Prostate gland (tissue), 2 donors: ENCODE data around the gene LMAN1L.

Experiments used
- POLR2A ChIP-seq: fragments of 450-650 bp; IDR thresholded peaks from one replicate; pipeline ENCODE4 v1.6.1; 2016; ENCODE audit warnings: antibody characterized with exemption, mild to moderate bottlenecking
- TF ChIP-seq, protein P1 (sequence below), 4 experiments: fragments of 200-600 bp in 2 of 4; fragments of 450-650 bp in 2 of 4; sonication (generic) in 2 of 4; IDR thresholded peaks; 1 replicate in 3 of 4; 2 replicates in 1 of 4; pipeline ENCODE4 v1.5.1; 2016 to 2019; ENCODE audit warnings: antibody characterized with exemption in 4 of 4, mild to moderate bottlenecking in 2 of 4, moderate library complexity in 2 of 4

DNA sequence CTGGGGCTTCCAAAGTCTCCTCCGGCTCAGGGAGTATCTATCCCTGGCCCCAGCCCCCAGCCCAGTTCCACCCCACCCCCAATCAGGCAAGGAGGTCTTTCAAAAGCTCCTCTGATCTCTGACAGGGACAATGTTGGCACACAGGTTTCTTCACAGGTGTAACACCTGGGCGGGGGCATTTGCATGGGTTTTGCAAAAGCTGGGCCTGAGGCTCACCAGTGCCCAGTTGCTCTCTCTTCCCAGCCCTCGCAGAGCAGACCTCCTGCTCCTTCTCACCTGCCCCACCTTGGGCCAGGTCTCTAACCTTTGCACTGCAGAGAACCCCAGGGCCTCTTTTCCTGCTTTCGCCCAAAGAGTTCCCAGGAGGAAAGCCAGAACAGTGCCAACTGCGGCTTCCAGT is 39.3 kb upstream of the LMAN1L start:
- TF ChIP-seq, protein P1, sequence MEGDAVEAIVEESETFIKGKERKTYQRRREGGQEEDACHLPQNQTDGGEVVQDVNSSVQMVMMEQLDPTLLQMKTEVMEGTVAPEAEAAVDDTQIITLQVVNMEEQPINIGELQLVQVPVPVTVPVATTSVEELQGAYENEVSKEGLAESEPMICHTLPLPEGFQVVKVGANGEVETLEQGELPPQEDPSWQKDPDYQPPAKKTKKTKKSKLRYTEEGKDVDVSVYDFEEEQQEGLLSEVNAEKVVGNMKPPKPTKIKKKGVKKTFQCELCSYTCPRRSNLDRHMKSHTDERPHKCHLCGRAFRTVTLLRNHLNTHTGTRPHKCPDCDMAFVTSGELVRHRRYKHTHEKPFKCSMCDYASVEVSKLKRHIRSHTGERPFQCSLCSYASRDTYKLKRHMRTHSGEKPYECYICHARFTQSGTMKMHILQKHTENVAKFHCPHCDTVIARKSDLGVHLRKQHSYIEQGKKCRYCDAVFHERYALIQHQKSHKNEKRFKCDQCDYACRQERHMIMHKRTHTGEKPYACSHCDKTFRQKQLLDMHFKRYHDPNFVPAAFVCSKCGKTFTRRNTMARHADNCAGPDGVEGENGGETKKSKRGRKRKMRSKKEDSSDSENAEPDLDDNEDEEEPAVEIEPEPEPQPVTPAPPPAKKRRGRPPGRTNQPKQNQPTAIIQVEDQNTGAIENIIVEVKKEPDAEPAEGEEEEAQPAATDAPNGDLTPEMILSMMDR (IDR thresholded peaks at IDR 0.05): no peak
- TF ChIP-seq POLR2A: no peak
